ENCODE data around the gene PDGFD. TPM values are rescaled to one million over a fixed set of nuclear protein-coding genes. Genes with fewer than 3 reads are reported as not detected.

PDGFD gene
- total RNA-seq, 1 experiment from 2014 or later: 1.7 TPM

DNA sequence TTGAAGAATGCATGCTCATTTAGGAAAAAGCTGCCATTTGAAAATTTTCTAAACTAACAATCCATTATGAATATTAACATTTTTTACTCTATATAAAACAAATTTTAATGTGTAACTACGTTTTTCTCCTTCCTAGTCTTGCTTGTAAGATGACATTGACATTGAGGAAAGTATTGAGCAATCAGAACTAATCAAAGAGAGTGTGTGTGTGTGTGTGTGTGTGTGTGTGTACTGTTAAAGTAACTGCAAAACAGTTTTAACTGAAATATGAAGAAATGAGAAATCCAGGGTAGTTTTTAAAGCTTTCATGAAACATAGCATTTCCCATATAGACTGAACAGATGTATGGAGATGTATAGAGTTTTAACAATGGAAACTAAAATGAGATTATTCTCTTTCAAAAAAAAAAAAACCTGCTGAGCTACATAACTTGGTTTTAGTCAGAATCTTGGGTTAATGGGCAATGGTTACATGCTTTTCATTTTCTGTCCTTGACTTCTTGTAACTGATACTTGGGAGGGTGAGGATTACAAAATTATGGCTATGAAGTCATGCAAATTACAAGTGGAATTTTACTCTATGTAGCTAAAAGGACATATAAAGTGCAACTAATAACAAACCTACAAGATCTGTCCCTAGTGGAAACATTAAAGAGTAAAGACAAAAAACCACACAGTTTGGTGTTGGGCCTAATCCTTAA, 2.0 kb downstream of the PDGFD start:
- Histone ChIP-seq H3K23ac (ENCODE audit: insufficient read length, low read depth, low read length) (no peak overlapping the region), H2AK5ac (ENCODE audit: insufficient read length, low read length) (no peak overlapping the region), H3K9ac (ENCODE audit: extremely low read depth, insufficient read length, low read length) (no peak overlapping the region), H3K4me1 (ENCODE audit: insufficient read depth, low read length) (peaks cover 3% of the 10 kb centered on the region; the same call in 1 of the 2 replicates), H2BK20ac (ENCODE audit: low read depth, low read length, poor library complexity, severe bottlenecking) (no peak overlapping the region), H2BK120ac (ENCODE audit: low read depth, low read length, poor library complexity, severe bottlenecking) (no peak overlapping the region), H2BK12ac (ENCODE audit: insufficient read length, low read depth, low read length) (no peak overlapping the region), H3K79me2 (ENCODE audit: insufficient read depth, low read length) (no peaks in the 10 kb centered on the region), H4K8ac (replicated peaks; ENCODE audit: insufficient read length, low read depth, low read length) (no peak overlapping the region), H3K9me3 (ENCODE audit: control insufficient read depth, low read depth, low read length) (no peaks in the 10 kb centered on the region), H3K79me1 (ENCODE audit: insufficient read depth, low read depth, low read length, poor library complexity, severe bottlenecking) (no peaks in the 10 kb centered on the region), H3K14ac (ENCODE audit: insufficient read depth, low read length) (no peak overlapping the region), H3K56ac (ENCODE audit: insufficient read length, low read depth, low read length) (no peak overlapping the region), H3K18ac (ENCODE audit: insufficient read length, low read depth, low read length) (no peak overlapping the region), H4K91ac (ENCODE audit: insufficient read length, low read depth, low read length) (no peak overlapping the region), H2BK15ac (ENCODE audit: low read depth, low read length) (no peak overlapping the region), H4K20me1 (ENCODE audit: control insufficient read depth, insufficient read depth, insufficient read length) (no peaks in the 10 kb centered on the region), H2AFZ (ENCODE audit: low read length) (no peak overlapping the region), H3K4ac (ENCODE audit: low read depth, low read length) (no peak overlapping the region), H3K23me2 (ENCODE audit: insufficient read length, low read depth, low read length, poor library complexity, severe bottlenecking) (no peaks in the 10 kb centered on the region), H3T11ph (ENCODE audit: low read length) (no peak overlapping the region), H3K27me3 (ENCODE audit: insufficient read depth, low read length) (no peaks in the 10 kb centered on the region), H3K27ac (ENCODE audit: insufficient read length, low read depth, low read length) (no peak overlapping the region), H3K4me2 (ENCODE audit: insufficient read depth, insufficient read length, low read length) (no peak overlapping the region), H4K5ac (ENCODE audit: insufficient read length, low read depth, low read length) (no peak overlapping the region), H2BK5ac (ENCODE audit: insufficient read length, low read length) (no peak overlapping the region)
- no peak overlapping the region; a peak in 1 of 5 replicates for H3K4me3 Mint-ChIP-seq
- no CpG with 5 or more reads among the region's 1 CpG for WGBS (ENCODE audit: extremely low coverage, insufficient read length, low lambda C conversion rate)
- TF ChIP-seq, protein P1, sequence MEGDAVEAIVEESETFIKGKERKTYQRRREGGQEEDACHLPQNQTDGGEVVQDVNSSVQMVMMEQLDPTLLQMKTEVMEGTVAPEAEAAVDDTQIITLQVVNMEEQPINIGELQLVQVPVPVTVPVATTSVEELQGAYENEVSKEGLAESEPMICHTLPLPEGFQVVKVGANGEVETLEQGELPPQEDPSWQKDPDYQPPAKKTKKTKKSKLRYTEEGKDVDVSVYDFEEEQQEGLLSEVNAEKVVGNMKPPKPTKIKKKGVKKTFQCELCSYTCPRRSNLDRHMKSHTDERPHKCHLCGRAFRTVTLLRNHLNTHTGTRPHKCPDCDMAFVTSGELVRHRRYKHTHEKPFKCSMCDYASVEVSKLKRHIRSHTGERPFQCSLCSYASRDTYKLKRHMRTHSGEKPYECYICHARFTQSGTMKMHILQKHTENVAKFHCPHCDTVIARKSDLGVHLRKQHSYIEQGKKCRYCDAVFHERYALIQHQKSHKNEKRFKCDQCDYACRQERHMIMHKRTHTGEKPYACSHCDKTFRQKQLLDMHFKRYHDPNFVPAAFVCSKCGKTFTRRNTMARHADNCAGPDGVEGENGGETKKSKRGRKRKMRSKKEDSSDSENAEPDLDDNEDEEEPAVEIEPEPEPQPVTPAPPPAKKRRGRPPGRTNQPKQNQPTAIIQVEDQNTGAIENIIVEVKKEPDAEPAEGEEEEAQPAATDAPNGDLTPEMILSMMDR (conservative IDR thresholded peaks at IDR 0.05): no peak
- peaks cover 0 to 2% of the 10 kb centered on the region in 2 experiments; a peak in 1 of 5 replicates for H3K9me3 Mint-ChIP-seq
- DNase-seq: no peak
- no peaks in the 10 kb centered on the region for H3K36me3 Mint-ChIP-seq (ENCODE audit: insufficient read depth in 1 of 3, low read depth in 3 of 3)
- no peak overlapping the region for H3K27ac Mint-ChIP-seq
- H3K27me3 Mint-ChIP-seq (ENCODE audit: low read depth): peaks cover 3% of the 10 kb centered on the region; the same call in 1 of the 2 replicates
- H3K4me1 Mint-ChIP-seq: peaks cover 9 to 13% of the 10 kb centered on the region in 2 experiments
